ENCODE results near the gene CWH43. TPM values are rescaled to one million over a fixed set of nuclear protein-coding genes. Genes with fewer than 3 reads are reported as not detected.

CWH43 gene
- total RNA-seq = 1 to 10 TPM in 1 of 4 donors, not detected in 3; 1.4 TPM

- H3K36me3 ChIP-seq = no peaks in the 10 kb centered on the region
- peaks cover 74% of the 10 kb centered on the region for H3K27me3 ChIP-seq
- TF ChIP-seq CTCF (IDR thresholded peaks at IDR 0.05) (no peak), POLR2AphosphoS5 (IDR thresholded peaks at IDR 0.05) (no peak), POLR2A (IDR thresholded peaks at IDR 0.05) (no peak), EP300 (IDR thresholded peaks at IDR 0.05) (no peak)
- peaks cover 0 to 5% (median 0%) of the 10 kb centered on the region in 3 donors for H3K9me3 ChIP-seq
- no CpG with 5 or more reads among the region's 63 CpGs for WGBS, 2 donors (ENCODE audit: low coverage in 1 of 2)
- no peak within 1 kb of the TSS for H3K27ac ChIP-seq
- ATAC-seq = no peak
- peak within 1 kb of the TSS in 1 of 2 donors; percentile 8 for H3K4me3 ChIP-seq
- H3K4me1 ChIP-seq = peaks cover 0 to 9% (median 0%) of the 10 kb centered on the region in 3 donors
Observed at GRCh38 chr4:48985976-48986653, at the start of gene CWH43. Gene CWH43 (plus strand): TSS chr4:48986275. CDS start chr4:48986430, 155 bp downstream.

- no peak for TF ChIP-seq POLR2AphosphoS5 (IDR thresholded peaks at IDR 0.05)
- no peak for TF ChIP-seq POLR2A (IDR thresholded peaks at IDR 0.05)
- TF ChIP-seq CTCF (IDR thresholded peaks at IDR 0.05) = no peak
- no peak for TF ChIP-seq EP300 (IDR thresholded peaks at IDR 0.05)
- no peaks in the 10 kb centered on the region for H3K27me3 ChIP-seq
- WGBS, 2 donors (ENCODE audit: low coverage in 1 of 2) = 79 to 85% methylated on average over 2 of the region's 2 CpGs
- no peak overlapping the region for H3K4me3 ChIP-seq
- peaks cover 0 to 8% (median 0%) of the 10 kb centered on the region in 3 donors for H3K9me3 ChIP-seq
- H3K4me1 ChIP-seq = no peaks in the 10 kb centered on the region
- ATAC-seq = no peak
- no peaks in the 10 kb centered on the region for H3K36me3 ChIP-seq
- no peak overlapping the region for H3K27ac ChIP-seq
Observed at GRCh38 chr4:48937033-48937432, 49.0 kb upstream of the CWH43 start.

- H3K27me3 ChIP-seq = no peaks in the 10 kb centered on the region
- no peak for TF ChIP-seq POLR2A (IDR thresholded peaks at IDR 0.05)
- no peak for TF ChIP-seq EP300 (IDR thresholded peaks at IDR 0.05)
- no peak for TF ChIP-seq CTCF (IDR thresholded peaks at IDR 0.05)
- TF ChIP-seq POLR2AphosphoS5 (IDR thresholded peaks at IDR 0.05) = no peak
- WGBS, 2 donors (ENCODE audit: low coverage in 1 of 2) = 71 to 73% methylated on average over 3 of the region's 3 CpGs
- no peak overlapping the region for H3K4me3 ChIP-seq
- H3K36me3 ChIP-seq = no peaks in the 10 kb centered on the region
- no peaks in the 10 kb centered on the region for H3K4me1 ChIP-seq
- ATAC-seq = no peak
- H3K27ac ChIP-seq = no peak overlapping the region
- peaks cover 0 to 8% (median 0%) of the 10 kb centered on the region in 3 donors for H3K9me3 ChIP-seq
Observed at GRCh38 chr4:48938831-48939230, 47.2 kb upstream of the CWH43 start.

- peaks cover 0 to 8% (median 0%) of the 10 kb centered on the region in 3 donors for H3K9me3 ChIP-seq
- ATAC-seq = no peak
- H3K27ac ChIP-seq = no peak overlapping the region
- H3K27me3 ChIP-seq = no peaks in the 10 kb centered on the region
- H3K4me1 ChIP-seq = no peaks in the 10 kb centered on the region
- TF ChIP-seq POLR2AphosphoS5 (IDR thresholded peaks at IDR 0.05) (no peak), CTCF (IDR thresholded peaks at IDR 0.05) (no peak), POLR2A (IDR thresholded peaks at IDR 0.05) (no peak), EP300 (IDR thresholded peaks at IDR 0.05) (no peak)
- no peaks in the 10 kb centered on the region for H3K36me3 ChIP-seq
- H3K4me3 ChIP-seq = no peak overlapping the region
Observed at GRCh38 chr4:48939785-48940184, 46.3 kb upstream of the CWH43 start.

- H3K9me3 ChIP-seq = peaks cover 0 to 3% (median 0%) of the 10 kb centered on the region in 3 donors
- H3K27ac ChIP-seq = no peak overlapping the region
- no peak for TF ChIP-seq EP300 (IDR thresholded peaks at IDR 0.05)
- TF ChIP-seq CTCF (IDR thresholded peaks at IDR 0.05) = no peak
- TF ChIP-seq POLR2AphosphoS5 (IDR thresholded peaks at IDR 0.05) = no peak
- TF ChIP-seq POLR2A (IDR thresholded peaks at IDR 0.05) = no peak
- H3K36me3 ChIP-seq = no peaks in the 10 kb centered on the region
- 20 to 67% methylated on average over 1 of the region's 1 CpG for WGBS, 2 donors (ENCODE audit: low coverage in 1 of 2)
- ATAC-seq = no peak
- no peak overlapping the region for H3K4me3 ChIP-seq
- no peaks in the 10 kb centered on the region for H3K4me1 ChIP-seq
- H3K27me3 ChIP-seq = no peaks in the 10 kb centered on the region
Observed at GRCh38 chr4:48943387-48943786, 42.7 kb upstream of the CWH43 start.

Measured in gastroesophageal sphincter (tissue), 4 donors.